Endodermal cell (in vitro differentiated cells): ENCODE data around the gene SCRG1. TPM values are rescaled to one million over a fixed set of nuclear protein-coding genes. Genes with fewer than 3 reads are reported as not detected.

Source experiments
- DNase-seq: peaks from one replicate; pipeline ENCODE4 v3.0.0-alpha.2; 2017
- H3K27ac ChIP-seq: 2 replicates; pipeline ENCODE4 v1.5.1; 2013; ENCODE audit warnings: mild to moderate bottlenecking, low read depth, low read length, moderate library complexity
- H3K27me3 ChIP-seq: 2 replicates; pipeline ENCODE4 v1.6.1; 2013; ENCODE audit warnings: mild to moderate bottlenecking, low read length, moderate library complexity; ENCODE audit not compliant: insufficient read depth, control insufficient read depth, poor library complexity, severe bottlenecking
- H3K36me3 ChIP-seq: 2 replicates; pipeline ENCODE4 v1.7.0; 2013; ENCODE audit warnings: mild to moderate bottlenecking, low read length, moderate library complexity; ENCODE audit not compliant: control insufficient read depth, insufficient read depth
- H3K4me1 ChIP-seq: one replicate; pipeline ENCODE4 v1.7.0; 2013; ENCODE audit warnings: low read length; ENCODE audit not compliant: control insufficient read depth, insufficient read depth
- H3K4me3 ChIP-seq: 2 replicates; pipeline ENCODE4 v1.5.1; 2013; ENCODE audit warnings: mild to moderate bottlenecking, low read length, moderate library complexity
- H3K9ac ChIP-seq: 2 replicates; pipeline ENCODE4 v1.6.1; 2013; ENCODE audit warnings: mild to moderate bottlenecking, low read length, moderate library complexity; ENCODE audit not compliant: poor library complexity, severe bottlenecking; ENCODE audit errors: extremely low read depth
- H3K9me3 ChIP-seq: 2 replicates; pipeline ENCODE4 v1.6.1; 2013; ENCODE audit warnings: mild to moderate bottlenecking, low read length, moderate library complexity; ENCODE audit not compliant: control insufficient read depth
- H3K27ac Mint-ChIP-seq: 2 replicates; pipeline ENCODE4 v1.8.0; 2020; ENCODE audit warnings: mixed read lengths
- H3K27me3 Mint-ChIP-seq: 2 replicates; pipeline ENCODE4 v1.8.0; 2021; ENCODE audit warnings: mild to moderate bottlenecking, mixed read lengths; ENCODE audit not compliant: insufficient read depth
- H3K36me3 Mint-ChIP-seq: 2 replicates; pipeline ENCODE4 v1.8.0; 2020; ENCODE audit warnings: low read depth, mixed read lengths
- H3K4me1 Mint-ChIP-seq: 2 replicates; pipeline ENCODE4 v1.8.0; 2020; ENCODE audit warnings: mixed read lengths
- H3K4me3 Mint-ChIP-seq: 2 replicates; pipeline ENCODE4 v1.8.0; 2020; ENCODE audit warnings: mild to moderate bottlenecking, moderate library complexity, mixed read lengths
- H3K9me3 Mint-ChIP-seq: 2 replicates; pipeline ENCODE4 v1.8.0; 2020; ENCODE audit warnings: mild to moderate bottlenecking, mixed read lengths
- CTCF ChIP-seq: fragments of 200-600 bp; sonication (generic); conservative IDR thresholded peaks from 2 replicates; pipeline ENCODE4 v1.5.0; 2021; ENCODE audit warnings: antibody characterized with exemption, mild to moderate bottlenecking
- WGBS, 2 experiments: methylation state at CpG; one replicate each; pipeline versions ENCODE4 v1.1.5 to v1.1.7; 2013; ENCODE audit warnings: missing lambda C conversion rate in 2 of 2, mixed read lengths in 1 of 2; ENCODE audit not compliant: insufficient coverage in 1 of 2, insufficient read length in 1 of 2; 5-methylcytosine and 5-hydroxymethylcytosine counted together
- total RNA-seq, 2 donors: library from RNA; stranded (reverse); fragmentation: NEBNext Ultra II Directional in 1 of 2; extraction: Animal tissue kit (Norgen Biotek cat#: 25700) in 1 of 2; gene quantifications; 2 replicates in 1 of 2; 3 replicates in 1 of 2; pipeline ENCODE4 v1.2.1, GENCODE V29; 2021

The SCRG1 gene
- total RNA-seq, 2 donors from 2014 or later, result not detected

GRCh38 chr4:173436771-173437265, 37.9 kb upstream of the SCRG1 start:
- H3K36me3 Mint-ChIP-seq, result no peaks in the 10 kb centered on the region
- H3K27me3 Mint-ChIP-seq, result peaks cover 24% of the 10 kb centered on the region
- H3K36me3 ChIP-seq, result no peaks in the 10 kb centered on the region
- H3K27me3 ChIP-seq, result no peaks in the 10 kb centered on the region
- WGBS, 2 experiments, result 83 to 84% methylated on average over 1 to 6 of the region's 6 CpGs
- H3K27ac ChIP-seq, result no peak overlapping the region
- H3K9me3 ChIP-seq, result no peaks in the 10 kb centered on the region
- no peak overlapping the region for H3K4me3 Mint-ChIP-seq
- no peak for DNase-seq
- H3K4me1 ChIP-seq, result peaks cover 7% of the 10 kb centered on the region
- peaks cover 27% of the 10 kb centered on the region for H3K4me1 Mint-ChIP-seq
- no peak overlapping the region for H3K9ac ChIP-seq
- no peak for TF ChIP-seq CTCF
- H3K9me3 Mint-ChIP-seq, result no peaks in the 10 kb centered on the region
- H3K4me3 ChIP-seq, result no peak overlapping the region
- H3K27ac Mint-ChIP-seq, result no peak overlapping the region

DNA sequence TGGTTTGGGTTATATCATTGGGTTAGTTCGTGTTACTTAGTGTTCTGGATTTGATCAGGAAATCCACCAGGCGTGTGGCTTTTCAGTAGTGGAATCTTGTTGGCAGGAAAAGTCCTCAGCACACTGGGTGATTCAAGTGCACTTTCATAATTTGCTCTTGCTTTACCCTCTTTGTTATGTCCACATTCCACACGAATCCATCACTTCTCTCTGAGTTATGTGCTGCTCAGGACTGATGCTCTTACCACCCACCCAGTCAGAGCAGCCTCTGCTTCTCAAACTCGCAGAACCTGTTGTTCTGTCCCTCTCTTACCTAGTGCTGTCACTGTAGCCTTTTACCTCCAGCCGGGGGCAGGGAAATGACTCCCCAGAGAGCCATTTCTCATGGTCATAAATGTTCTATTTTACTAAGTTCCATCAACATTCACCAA, 37.2 kb upstream of the SCRG1 start:
- Histone ChIP-seq H3K36me3 (no peaks in the 10 kb centered on the region), H3K27me3 (no peaks in the 10 kb centered on the region), H3K27ac (no peak overlapping the region), H3K4me3 (no peak overlapping the region), H3K9me3 (no peaks in the 10 kb centered on the region), H3K9ac (no peak overlapping the region), H3K4me1 (peaks cover 7% of the 10 kb centered on the region)
- Mint-ChIP-seq H3K4me1 (peaks cover 27% of the 10 kb centered on the region), H3K27ac (no peak overlapping the region), H3K4me3 (no peak overlapping the region), H3K27me3 (peaks cover 23% of the 10 kb centered on the region), H3K36me3 (no peaks in the 10 kb centered on the region), H3K9me3 (peaks cover under 1% of the 10 kb centered on the region)
- TF ChIP-seq CTCF, result no peak
- WGBS, 2 experiments, result 68 to 72% methylated on average over 4 to 5 of the region's 5 CpGs
- no peak for DNase-seq

GRCh38 chr4:173434231-173434630, 35.3 kb upstream of the SCRG1 start:
- H3K36me3 ChIP-seq, result no peaks in the 10 kb centered on the region
- Mint-ChIP-seq H3K36me3 (no peaks in the 10 kb centered on the region), H3K9me3 (peaks cover 1% of the 10 kb centered on the region), H3K27me3 (peaks cover 23% of the 10 kb centered on the region), H3K4me1 (peaks cover 27% of the 10 kb centered on the region), H3K4me3 (no peak overlapping the region), H3K27ac (no peak overlapping the region)
- DNase-seq, result no peak
- no peak for TF ChIP-seq CTCF
- 90 to 94% methylated on average over 2 to 6 of the region's 7 CpGs for WGBS, 2 experiments
- peaks cover 7% of the 10 kb centered on the region for H3K4me1 ChIP-seq
- no peaks in the 10 kb centered on the region for H3K27me3 ChIP-seq
- H3K27ac ChIP-seq, result no peak overlapping the region
- H3K9ac ChIP-seq, result no peak overlapping the region
- H3K4me3 ChIP-seq, result no peak overlapping the region
- H3K9me3 ChIP-seq, result no peaks in the 10 kb centered on the region
